PC-3 (cell line): Measurements from ENCODE around the gene RETREG1.

Source experiments
- CTCF ChIP-seq: fragments of 300-600 bp; sonication (generic); conservative IDR thresholded peaks from 2 replicates; pipeline ENCODE4 v1.5.1; 2017; ENCODE audit warnings: antibody characterized with exemption, low read depth, mild to moderate bottlenecking, low read length
- EZH2phosphoT487 ChIP-seq: fragments of 300-600 bp; sonication (generic); IDR thresholded peaks from 2 replicates; pipeline ENCODE4 v1.6.1; 2018; ENCODE audit warnings: mild to moderate bottlenecking, antibody characterized with exemption, low read length, borderline replicate concordance

GRCh38 chr5:16580382-16580781, 36.4 kb downstream of the RETREG1 start:
- TF ChIP-seq CTCF: no peak
- no peak for TF ChIP-seq EZH2phosphoT487
